Fibroblast of villous mesenchyme (primary cell): ENCODE data around the gene HEYL. TPM values are rescaled to one million over a fixed set of nuclear protein-coding genes. Genes with fewer than 3 reads are reported as not detected.

Experiments
- DNase-seq: peaks from one replicate; pipeline ENCODE4 v3.0.0-alpha.2; 2010; ENCODE audit warnings: low read depth
- H3K4me3 ChIP-seq: 2 replicates; pipeline ENCODE4 v1.5.1; 2011; ENCODE audit warnings: low read depth, mild to moderate bottlenecking, low read length
- total RNA-seq: library from RNA; depleted of rRNA; stranded (reverse); fragments of >200 nt; gene quantifications from 2 replicates; pipeline ENCODE4 v1.2.3, GENCODE V29; 2012
- TF ChIP-seq, protein P1 (sequence below): IDR thresholded peaks from 2 replicates; pipeline ENCODE4 v1.5.1; 2012; ENCODE audit warnings: low read depth, mild to moderate bottlenecking, low read length; ENCODE audit not compliant: insufficient read depth

The HEYL gene
- total RNA-seq, 1 donor, result under 0.01 TPM

DNA sequence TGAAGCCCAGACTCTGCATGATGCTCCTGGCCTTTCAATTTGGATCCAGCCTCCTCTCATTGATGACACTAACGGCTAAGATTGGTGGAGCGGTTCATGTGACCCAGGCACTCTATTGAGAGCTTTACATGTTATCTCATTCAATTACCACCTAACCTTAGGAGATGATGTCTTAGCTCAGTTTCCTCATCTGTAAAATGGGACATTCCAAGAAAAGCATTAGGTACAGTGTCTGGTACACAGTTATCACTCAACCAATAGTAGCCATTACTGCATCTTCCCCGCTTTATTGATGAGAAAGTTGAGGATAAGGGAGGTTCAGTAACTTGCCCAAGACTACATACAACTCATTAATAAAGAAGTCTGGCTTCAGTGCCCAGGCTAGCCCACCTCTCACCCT is 17.0 kb downstream of the HEYL start:
- no peak overlapping the region for H3K4me3 ChIP-seq
- DNase-seq, result no peak
- TF ChIP-seq, protein P1, sequence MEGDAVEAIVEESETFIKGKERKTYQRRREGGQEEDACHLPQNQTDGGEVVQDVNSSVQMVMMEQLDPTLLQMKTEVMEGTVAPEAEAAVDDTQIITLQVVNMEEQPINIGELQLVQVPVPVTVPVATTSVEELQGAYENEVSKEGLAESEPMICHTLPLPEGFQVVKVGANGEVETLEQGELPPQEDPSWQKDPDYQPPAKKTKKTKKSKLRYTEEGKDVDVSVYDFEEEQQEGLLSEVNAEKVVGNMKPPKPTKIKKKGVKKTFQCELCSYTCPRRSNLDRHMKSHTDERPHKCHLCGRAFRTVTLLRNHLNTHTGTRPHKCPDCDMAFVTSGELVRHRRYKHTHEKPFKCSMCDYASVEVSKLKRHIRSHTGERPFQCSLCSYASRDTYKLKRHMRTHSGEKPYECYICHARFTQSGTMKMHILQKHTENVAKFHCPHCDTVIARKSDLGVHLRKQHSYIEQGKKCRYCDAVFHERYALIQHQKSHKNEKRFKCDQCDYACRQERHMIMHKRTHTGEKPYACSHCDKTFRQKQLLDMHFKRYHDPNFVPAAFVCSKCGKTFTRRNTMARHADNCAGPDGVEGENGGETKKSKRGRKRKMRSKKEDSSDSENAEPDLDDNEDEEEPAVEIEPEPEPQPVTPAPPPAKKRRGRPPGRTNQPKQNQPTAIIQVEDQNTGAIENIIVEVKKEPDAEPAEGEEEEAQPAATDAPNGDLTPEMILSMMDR, result no peak

DNA sequence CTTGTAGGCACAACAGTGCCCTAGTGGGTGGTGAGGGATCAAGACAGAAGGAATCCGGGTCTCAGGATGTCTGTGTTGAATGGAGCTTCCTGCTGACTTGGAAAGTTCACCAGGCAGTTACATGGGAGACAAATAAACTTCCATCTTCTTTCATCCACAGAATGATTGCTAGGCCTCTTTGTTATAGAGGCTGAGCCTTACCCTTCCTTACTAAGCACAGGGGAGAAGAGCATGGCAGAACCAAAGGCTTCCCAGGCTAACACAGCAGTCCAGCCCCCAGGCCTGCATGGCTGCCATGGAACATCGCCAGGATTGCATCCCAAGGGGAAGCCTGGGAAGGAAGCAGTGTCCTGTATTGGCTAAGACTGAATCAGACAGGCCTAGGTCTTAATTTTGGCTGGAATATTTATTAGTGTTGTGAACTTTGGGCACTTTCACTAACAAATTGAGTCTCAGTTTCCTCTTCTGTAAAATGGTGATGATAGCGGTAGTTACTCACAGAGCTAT is 18.7 kb downstream of the HEYL start:
- DNase-seq, result no peak
- TF ChIP-seq, protein P1, result no peak
- H3K4me3 ChIP-seq, result no peak overlapping the region

DNA sequence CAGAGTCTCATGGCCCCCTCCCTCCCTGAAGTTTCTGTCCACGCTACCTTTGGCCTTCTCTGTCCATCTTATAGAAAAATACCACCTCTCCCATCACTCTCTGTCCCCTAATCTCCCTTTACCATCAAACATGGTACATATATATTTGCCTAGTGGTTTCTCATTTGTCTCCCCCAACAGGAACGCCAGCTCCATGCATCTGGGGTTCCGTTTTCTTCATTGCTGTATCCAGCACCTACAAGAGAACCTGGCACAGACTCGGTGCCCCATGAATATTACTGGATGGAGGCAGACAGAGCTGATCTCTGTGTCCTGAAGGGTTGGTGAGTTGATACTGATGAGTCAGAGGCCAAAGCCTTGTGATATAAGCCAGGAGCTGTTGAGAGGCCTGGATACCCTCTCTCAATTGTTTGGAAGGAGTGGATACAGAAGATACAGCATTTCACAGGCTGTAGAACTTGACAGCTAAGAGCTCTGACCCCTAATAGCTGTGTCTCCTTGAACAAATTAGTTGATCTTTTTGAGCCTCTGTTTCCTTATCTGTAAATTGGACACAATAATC is 21.9 kb downstream of the HEYL start:
- no peak overlapping the region for H3K4me3 ChIP-seq
- TF ChIP-seq, protein P1, result no peak
- DNase-seq, result no peak

DNA sequence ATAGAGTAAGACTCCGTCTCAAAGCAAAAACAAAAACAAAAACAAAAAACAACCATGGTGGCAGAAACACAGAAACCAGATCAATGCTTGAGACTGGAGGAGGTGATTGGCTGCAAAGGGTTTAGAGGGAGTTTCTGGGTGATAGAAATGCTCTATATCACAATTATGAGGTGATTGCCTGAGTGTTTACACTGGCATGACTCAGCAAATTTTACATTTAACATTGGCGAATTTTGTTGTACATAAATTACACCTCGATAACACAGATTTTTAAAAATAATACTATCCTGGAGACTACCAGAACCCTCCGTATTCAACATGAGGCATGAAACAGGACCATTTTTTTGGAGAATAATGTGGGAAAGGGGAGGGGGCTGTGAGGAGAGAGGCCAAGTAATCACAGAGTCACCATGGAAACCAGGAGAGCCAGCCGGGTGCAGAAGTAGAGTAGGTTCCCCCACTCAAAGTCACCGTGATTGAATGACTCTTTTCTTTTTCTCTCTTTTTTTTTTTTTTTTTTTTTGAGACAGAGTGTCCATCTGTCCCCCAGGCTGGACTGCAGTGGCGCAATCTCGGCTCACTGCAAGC is 24.3 kb downstream of the HEYL start:
- DNase-seq, result no peak
- H3K4me3 ChIP-seq, result no peak overlapping the region
- TF ChIP-seq, protein P1, result no peak

DNA sequence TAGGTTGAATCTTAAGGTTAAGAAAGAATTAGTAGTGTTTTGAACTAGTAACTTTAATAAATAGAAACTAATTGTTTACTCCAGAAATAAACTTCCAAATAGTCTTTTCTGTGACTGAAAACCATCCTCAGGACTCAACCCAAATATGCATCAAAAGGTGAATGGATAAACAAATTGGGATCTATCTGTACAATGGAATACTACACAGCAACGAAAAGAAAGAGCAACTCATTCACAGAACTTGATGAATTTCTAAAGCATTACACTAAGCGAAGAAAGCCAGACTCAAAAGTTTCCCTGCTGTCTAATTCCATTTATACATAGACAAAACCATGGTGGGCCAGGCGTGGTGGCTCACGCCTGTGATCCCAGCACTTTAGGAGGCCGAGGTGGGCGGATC is 25.0 kb downstream of the HEYL start:
- no peak overlapping the region for H3K4me3 ChIP-seq
- no peak for DNase-seq
- TF ChIP-seq, protein P1, result no peak

DNA sequence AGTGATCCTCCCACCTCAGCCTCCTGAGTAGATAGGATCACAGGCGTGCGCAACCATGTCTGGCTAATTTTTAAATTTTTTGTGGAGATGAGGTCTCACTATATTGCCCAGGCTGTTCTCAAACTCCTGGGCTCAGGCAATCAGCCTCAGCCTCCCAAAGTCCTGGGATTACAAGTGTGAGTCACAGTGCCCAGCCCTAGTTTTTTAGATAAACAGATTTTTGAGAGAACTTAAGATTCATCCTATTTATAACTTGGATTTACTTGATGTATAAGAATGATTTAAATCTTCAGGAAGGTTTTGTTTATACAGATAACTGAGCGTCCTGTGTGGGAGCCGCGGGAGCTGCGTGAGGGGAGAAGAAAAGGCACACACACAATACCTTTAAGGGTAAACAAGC is 26.2 kb downstream of the HEYL start:
- TF ChIP-seq, protein P1, result no peak
- peak; percentile 66 for DNase-seq
- no peak overlapping the region for H3K4me3 ChIP-seq
